Cardiac septum (tissue), 1 donor: ENCODE results near the gene WWC2. TPM values are rescaled to one million over a fixed set of nuclear protein-coding genes. Genes with fewer than 3 reads are reported as not detected.
"Not testable (repeated sequence)": the region's sequence is repeated elsewhere in the genome, so short reads cannot be mapped to it uniquely, and the experiment has no call there.

ENCODE experiments used
- DNase-seq: peaks from one replicate; pipeline ENCODE4 v3.0.0-alpha.2; 2020; ENCODE audit warnings: low spot score
- intact Hi-C: fragments of 100-400 bp; cut with DNase I; formaldehyde crosslinking; loops from one replicate; pipeline ENCODE4 v1.14.0; 2022
- total RNA-seq: library from RNA; stranded (reverse); fragmentation: NEBNext Ultra II Directional; extraction: Animal tissue kit (Norgen Biotek cat#: 25700); gene quantifications from one replicate; pipeline ENCODE4 v1.2.1, GENCODE V29; 2021
- donor health status: DM: no; HTN: no; CAD: no.

WWC2 gene
- total RNA-seq, 1 donor from 2014 or later = 38.3 TPM

GRCh38 chr4:183136855-183137254 lies 37.8 kb downstream of the WWC2 start:
- intact Hi-C loops = no loop called here

GRCh38 chr4:183139058-183139750 lies 40.1 kb downstream of the WWC2 start:
- intact Hi-C loops = no loop called here
- DNase-seq = no peak

More at GRCh38 chr4:183136855-183137254, 37.8 kb downstream of the WWC2 start:
- no peak for DNase-seq

GRCh38 chr4:183139972-183140570 lies 41.0 kb downstream of the WWC2 start:
- DNase-seq = no peak
- intact Hi-C loops = loop anchor here (5.0 kb wide), 1 partner anchor 43 kb away; the partner anchor contains the start of gene WWC2

- DNase-seq = no peak
- intact Hi-C loops = loop anchor here (5.0 kb wide), 1 partner anchor 44 kb away; the partner anchor contains the start of gene WWC2
These were observed 41.9 kb downstream of the WWC2 start for GRCh38 chr4:183140911-183141320.

- DNase-seq = no peak
- intact Hi-C loops = loop anchor here (5.0 kb wide), 1 partner anchor 45 kb away; the partner anchor contains the start of gene WWC2
These were observed 42.9 kb downstream of the WWC2 start for GRCh38 chr4:183141997-183142396.

GRCh38 chr4:183142571-183143550 lies 43.8 kb downstream of the WWC2 start:
- intact Hi-C loops = loop anchor here (5.0 kb wide), 1 partner anchor 46 kb away; the partner anchor contains the start of gene WWC2
- DNase-seq = no peak

- intact Hi-C loops = loop anchor here (5.0 kb wide), 1 partner anchor 47 kb away; the partner anchor contains the start of gene WWC2
- no peak for DNase-seq
These were observed 45.7 kb downstream of the WWC2 start for GRCh38 chr4:183144787-183145186.

GRCh38 chr4:183145773-183146172 lies 46.7 kb downstream of the WWC2 start:
- no peak for DNase-seq
- intact Hi-C loops = no loop called here

- intact Hi-C loops = no loop called here
- DNase-seq = no peak
These were observed 47.4 kb downstream of the WWC2 start for GRCh38 chr4:183146478-183146877.

GRCh38 chr4:183147196-183147595 lies 48.1 kb downstream of the WWC2 start:
- intact Hi-C loops = no loop called here
- no peak for DNase-seq

- intact Hi-C loops = no loop called here
- no peak for DNase-seq
These were observed 48.9 kb downstream of the WWC2 start for GRCh38 chr4:183147983-183148382.

GRCh38 chr4:183149616-183150539 lies 50.8 kb downstream of the WWC2 start:
- intact Hi-C loops = no loop called here

GRCh38 chr4:183150664-183151063 lies 51.6 kb downstream of the WWC2 start:
- intact Hi-C loops, DNase-seq: not testable (repeated sequence)

More at GRCh38 chr4:183149616-183150539, 50.8 kb downstream of the WWC2 start:
- no peak for DNase-seq

- DNase-seq, intact Hi-C loops: not testable (repeated sequence)
These were observed 53.2 kb downstream of the WWC2 start for GRCh38 chr4:183152232-183152631.

GRCh38 chr4:183153190-183153916 lies 54.3 kb downstream of the WWC2 start:
- intact Hi-C loops = no loop called here

GRCh38 chr4:183154701-183155391 lies 55.8 kb downstream of the WWC2 start:
- intact Hi-C loops = no loop called here
- DNase-seq = no peak

More at GRCh38 chr4:183153190-183153916, 54.3 kb downstream of the WWC2 start:
- DNase-seq = no peak

GRCh38 chr4:183155450-183156184 lies 56.6 kb downstream of the WWC2 start:
- no peak for DNase-seq
- intact Hi-C loops = no loop called here
